HCT116 (cell line): ENCODE data around the gene SLC6A3. TPM values are rescaled to one million over a fixed set of nuclear protein-coding genes. Genes with fewer than 3 reads are reported as not detected.

ENCODE experiments used
- ATAC-seq: fragments of 200-7000 bp; cut with Tn5 transposase; 2 replicates; pipeline ENCODE4 v1.9.1; 2020; ENCODE audit warnings: mild to moderate bottlenecking, moderate library complexity
- BruUV-seq: library from RNA; stranded (reverse); fragments of 400-500 nt; replicated peaks from 2 replicates; lab custom pipeline; 2021; lab: Mats Ljungman, UMichigan
- CTCF ChIA-PET: fragments of 300-600 bp; sonication (Branson Sonifier 250); formaldehyde crosslinking; loops from one replicate; lab custom pipeline; 2021; ENCODE audit warnings: antibody characterized with exemption; lab: Charles Lee
- POLR2A ChIA-PET: fragments of 300-600, 350-600 bp; sonication (Branson Sonifier 250); formaldehyde crosslinking; loops from one replicate; lab custom pipeline; 2021; ENCODE audit warnings: antibody characterized with exemption; lab: Charles Lee
- RAD21 ChIA-PET, 2 experiments: fragments of 300-600 bp; sonication (Branson Sonifier 250); formaldehyde crosslinking; loops; one replicate each; lab custom pipeline; 2023; ENCODE audit warnings: low total read pairs in 2 of 2; ENCODE audit not compliant: uncharacterized antibody in 2 of 2, unreplicated experiment in 2 of 2, low non-redundant PET in 1 of 2; lab: Charles Lee
- DNase-seq: peaks from one replicate; pipeline ENCODE4 v3.0.0-alpha.2; 2010; ENCODE audit warnings: low read depth, low spot score
- H2AFZ ChIP-seq: fragments of 200-600 bp; shearing (Covaris generic), sonication (generic); 2 replicates; pipeline ENCODE4 v1.6.1; 2017; ENCODE audit warnings: low read depth, mixed run types, mixed read lengths, antibody characterized with exemption, low read length; ENCODE audit not compliant: poor library complexity, severe bottlenecking
- H3K27ac ChIP-seq: 2 replicates; pipeline ENCODE4 v1.5.1; 2012; ENCODE audit warnings: low read depth, low read length
- H3K27me3 ChIP-seq: fragments of 200-600 bp; sonication (generic); 2 replicates; pipeline ENCODE4 v1.6.1; 2016; ENCODE audit warnings: mixed run types, low read length, mixed read lengths; ENCODE audit not compliant: insufficient read depth
- H3K36me3 ChIP-seq, 2 experiments: fragments of 200-500 bp in 1 of 2; fragments of 200-600 bp in 1 of 2; sonication (Bioruptor generic) in 1 of 2; sonication (generic) in 1 of 2; 2 replicates each; pipeline versions ENCODE4 v1.5.1 to v1.6.1; 2014 to 2016; ENCODE audit warnings: low read length in 2 of 2, inconsistent platforms in 1 of 2, mixed read lengths in 1 of 2, mixed run types in 1 of 2; ENCODE audit not compliant: insufficient read depth in 2 of 2, control insufficient read depth in 1 of 2
- H3K4me1 ChIP-seq, 2 experiments: fragments of 200-600 bp in 1 of 2; sonication (generic) in 1 of 2; 2 replicates each; pipeline versions ENCODE4 v1.5.1 to v1.6.1; 2012 to 2017; ENCODE audit warnings: low read length in 2 of 2, inconsistent platforms in 1 of 2, mild to moderate bottlenecking in 1 of 2, mixed read lengths in 1 of 2, mixed run types in 1 of 2, moderate library complexity in 1 of 2; ENCODE audit not compliant: insufficient read depth in 2 of 2, control insufficient read depth in 1 of 2
- H3K4me2 ChIP-seq: fragments of 200-600 bp; sonication (generic); 2 replicates; pipeline ENCODE4 v1.6.1; 2017; ENCODE audit warnings: mixed run types, low read length, mixed read lengths
- H3K4me3 ChIP-seq, 2 experiments: fragments of 200-600 bp in 1 of 2; sonication (generic) in 1 of 2; replicated peaks in 1 of 2; 2 replicates each; pipeline ENCODE4 v1.5.1; 2011 to 2016; ENCODE audit warnings: low read length in 2 of 2, control low read depth in 1 of 2, low read depth in 1 of 2, mild to moderate bottlenecking in 1 of 2, mixed read lengths in 1 of 2, mixed run types in 1 of 2
- H3K79me2 ChIP-seq: fragments of 200-600 bp; sonication (generic); 2 replicates; pipeline ENCODE4 v1.6.1; 2017; ENCODE audit warnings: mild to moderate bottlenecking, mixed run types, low read length, moderate library complexity, mixed read lengths; ENCODE audit not compliant: insufficient read depth
- H3K9ac ChIP-seq: fragments of 200-600 bp; sonication (generic); 2 replicates; pipeline ENCODE4 v1.6.1; 2016; ENCODE audit warnings: low read length, mixed read lengths
- H3K9me2 ChIP-seq: fragments of 200-600 bp; sonication (generic), shearing (Covaris generic); 2 replicates; pipeline ENCODE4 v1.6.1; 2017; ENCODE audit warnings: mixed run types, mild to moderate bottlenecking, moderate library complexity; ENCODE audit not compliant: insufficient read depth
- H3K9me3 ChIP-seq, 2 experiments: fragments of 200-500 bp in 1 of 2; fragments of 200-600 bp in 1 of 2; sonication (Bioruptor generic) in 1 of 2; sonication (generic) in 1 of 2; 2 replicates each; pipeline ENCODE4 v1.6.1; 2014 to 2017; ENCODE audit warnings: low read length in 2 of 2, mixed read lengths in 2 of 2, inconsistent platforms in 1 of 2, low read depth in 1 of 2, mild to moderate bottlenecking in 1 of 2, mixed run types in 1 of 2, moderate library complexity in 1 of 2; ENCODE audit not compliant: control insufficient read depth in 1 of 2, insufficient read depth in 1 of 2
- H4K20me1 ChIP-seq: fragments of 200-600 bp; sonication (generic), shearing (Covaris generic); 2 replicates; pipeline ENCODE4 v1.6.1; 2017; ENCODE audit warnings: mixed run types, mild to moderate bottlenecking, moderate library complexity; ENCODE audit not compliant: insufficient read depth
- CBX3 ChIP-seq: IDR thresholded peaks from 2 replicates; pipeline ENCODE4 v1.6.1; 2012; ENCODE audit warnings: low read depth
- CEBPB ChIP-seq: IDR thresholded peaks from 2 replicates; pipeline ENCODE4 v1.6.1; 2012; ENCODE audit warnings: low read depth
- EZH2phosphoT487 ChIP-seq: fragments of 200-600 bp; IDR thresholded peaks from 2 replicates; pipeline ENCODE4 v1.6.1; 2018; ENCODE audit warnings: antibody characterized with exemption, borderline replicate concordance
- JUND ChIP-seq: IDR thresholded peaks from 2 replicates; pipeline ENCODE4 v1.6.1; 2012
- POLR2A ChIP-seq: IDR thresholded peaks from 2 replicates; pipeline ENCODE4 v1.7.0; 2011; ENCODE audit warnings: borderline replicate concordance; ENCODE audit not compliant: insufficient read depth, insufficient read length; ENCODE audit errors: extremely low read depth
- POLR2AphosphoS5 ChIP-seq: IDR thresholded peaks from 2 replicates; pipeline ENCODE4 v1.6.1; 2011; ENCODE audit warnings: mild to moderate bottlenecking, low read depth, low read length, moderate library complexity
- RAD21 ChIP-seq: IDR thresholded peaks from 2 replicates; pipeline ENCODE4 v1.6.1; 2012; ENCODE audit warnings: low read depth, mild to moderate bottlenecking
- SP1 ChIP-seq: IDR thresholded peaks from 2 replicates; pipeline ENCODE4 v1.6.1; 2012; ENCODE audit warnings: low read depth
- SRF ChIP-seq: IDR thresholded peaks from 2 replicates; pipeline ENCODE4 v1.6.1; 2012; ENCODE audit warnings: low read depth
- ZFX ChIP-seq: fragments of 450-650 bp; IDR thresholded peaks from 2 replicates; pipeline ENCODE4 v1.6.1; 2017
- intact Hi-C: fragments of 100-400 bp; cut with micrococcal nuclease; formaldehyde crosslinking; loops from 2 replicates; pipeline ENCODE4 v1.10.0; 2022
- total RNA-seq: library from RNA; stranded (reverse); gene quantifications from one replicate; pipeline ENCODE4 v1.2.1, GENCODE V29; 2021; ENCODE audit not compliant: unreplicated experiment
- TF ChIP-seq, protein P1 (sequence below): IDR thresholded peaks from 2 replicates; pipeline ENCODE4 v1.6.1; 2012; ENCODE audit warnings: low read depth
- TF ChIP-seq, protein P2 (sequence below): IDR thresholded peaks from 2 replicates; pipeline ENCODE4 v1.6.1; 2012

Gene SLC6A3
- total RNA-seq, 1 experiment from 2014 or later, result not detected

DNA sequence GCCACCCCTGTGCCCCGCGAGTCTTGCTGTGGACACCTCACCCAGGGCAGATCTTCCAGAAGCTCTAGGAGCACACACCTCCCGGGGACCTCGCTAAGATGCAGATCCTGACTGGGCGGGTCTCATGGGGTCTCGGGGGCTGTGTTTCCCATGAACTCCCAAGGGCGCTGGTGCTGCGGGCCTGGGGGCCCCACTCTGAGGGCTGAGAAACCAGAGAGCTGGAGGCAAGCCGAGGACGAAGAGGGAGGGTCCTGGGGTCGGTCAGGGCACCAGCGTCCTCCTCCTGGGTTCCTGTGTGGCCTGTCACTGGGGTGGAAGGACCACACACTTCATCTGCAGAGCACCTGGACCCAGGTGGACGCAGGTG is 30.2 kb downstream of the SLC6A3 start:
- no TSS peak for BruUV-seq
- Histone ChIP-seq H3K4me2 (no peak overlapping the region), H3K27me3 (no peaks in the 10 kb centered on the region), H3K9me2 (no peaks in the 10 kb centered on the region), H4K20me1 (no peaks in the 10 kb centered on the region), H3K79me2 (no peaks in the 10 kb centered on the region), H3K9me3 (no peaks in the 10 kb centered on the region), H3K27ac (no peak overlapping the region), H3K36me3 (no peaks in the 10 kb centered on the region), H2AFZ (no peak overlapping the region), H3K4me1 (no peaks in the 10 kb centered on the region), H3K4me3 (no peak overlapping the region), H3K9ac (no peak overlapping the region)
- POLR2A ChIA-PET, result no interaction called here
- DNase-seq (no peak), ATAC-seq (no peak)
- TF ChIP-seq CEBPB, result no peak
- no peak for TF ChIP-seq POLR2A
- TF ChIP-seq POLR2AphosphoS5, result no peak
- TF ChIP-seq, protein P1, sequence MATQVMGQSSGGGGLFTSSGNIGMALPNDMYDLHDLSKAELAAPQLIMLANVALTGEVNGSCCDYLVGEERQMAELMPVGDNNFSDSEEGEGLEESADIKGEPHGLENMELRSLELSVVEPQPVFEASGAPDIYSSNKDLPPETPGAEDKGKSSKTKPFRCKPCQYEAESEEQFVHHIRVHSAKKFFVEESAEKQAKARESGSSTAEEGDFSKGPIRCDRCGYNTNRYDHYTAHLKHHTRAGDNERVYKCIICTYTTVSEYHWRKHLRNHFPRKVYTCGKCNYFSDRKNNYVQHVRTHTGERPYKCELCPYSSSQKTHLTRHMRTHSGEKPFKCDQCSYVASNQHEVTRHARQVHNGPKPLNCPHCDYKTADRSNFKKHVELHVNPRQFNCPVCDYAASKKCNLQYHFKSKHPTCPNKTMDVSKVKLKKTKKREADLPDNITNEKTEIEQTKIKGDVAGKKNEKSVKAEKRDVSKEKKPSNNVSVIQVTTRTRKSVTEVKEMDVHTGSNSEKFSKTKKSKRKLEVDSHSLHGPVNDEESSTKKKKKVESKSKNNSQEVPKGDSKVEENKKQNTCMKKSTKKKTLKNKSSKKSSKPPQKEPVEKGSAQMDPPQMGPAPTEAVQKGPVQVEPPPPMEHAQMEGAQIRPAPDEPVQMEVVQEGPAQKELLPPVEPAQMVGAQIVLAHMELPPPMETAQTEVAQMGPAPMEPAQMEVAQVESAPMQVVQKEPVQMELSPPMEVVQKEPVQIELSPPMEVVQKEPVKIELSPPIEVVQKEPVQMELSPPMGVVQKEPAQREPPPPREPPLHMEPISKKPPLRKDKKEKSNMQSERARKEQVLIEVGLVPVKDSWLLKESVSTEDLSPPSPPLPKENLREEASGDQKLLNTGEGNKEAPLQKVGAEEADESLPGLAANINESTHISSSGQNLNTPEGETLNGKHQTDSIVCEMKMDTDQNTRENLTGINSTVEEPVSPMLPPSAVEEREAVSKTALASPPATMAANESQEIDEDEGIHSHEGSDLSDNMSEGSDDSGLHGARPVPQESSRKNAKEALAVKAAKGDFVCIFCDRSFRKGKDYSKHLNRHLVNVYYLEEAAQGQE, result no peak
- TF ChIP-seq EZH2phosphoT487, result no peak
- TF ChIP-seq SRF, result no peak
- TF ChIP-seq RAD21, result no peak
- no peak for TF ChIP-seq SP1
- TF ChIP-seq, protein P2, sequence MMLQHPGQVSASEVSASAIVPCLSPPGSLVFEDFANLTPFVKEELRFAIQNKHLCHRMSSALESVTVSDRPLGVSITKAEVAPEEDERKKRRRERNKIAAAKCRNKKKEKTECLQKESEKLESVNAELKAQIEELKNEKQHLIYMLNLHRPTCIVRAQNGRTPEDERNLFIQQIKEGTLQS, result no peak
- TF ChIP-seq ZFX, result no peak
- TF ChIP-seq JUND, result no peak
- TF ChIP-seq CBX3, result no peak
- RAD21 ChIA-PET, result no interaction called here
- CTCF ChIA-PET, result no interaction called here
- intact Hi-C loops, result no loop called here
